HG03060 (cell line): ENCODE results near the gene DUSP19.

Source experiments
- ATAC-seq: cut with Tn5 transposase; IDR thresholded peaks from one replicate; pipeline ENCODE4 v1.9.1; 2021; ENCODE audit warnings: low read depth, moderate number of reproducible peaks; ENCODE audit not compliant: unreplicated experiment

The DUSP19 gene

GRCh38 chr2:183124222-183124956 is 45.8 kb downstream of the DUSP19 start, which contains the start of gene NUP35:
Gene NUP35, plus strand, starts transcription at chr2:183124443. Its CDS starts 15 bp downstream, at chr2:183124458.
- peak; percentile 86 for ATAC-seq

- ATAC-seq = no peak
Measured at GRCh38 chr2:183124957-183125255, 46.4 kb downstream of the DUSP19 start.

- ATAC-seq = no peak
Measured at GRCh38 chr2:183125659-183126341, 47.3 kb downstream of the DUSP19 start.

- ATAC-seq = no peak
Measured at GRCh38 chr2:183126635-183127034, 48.1 kb downstream of the DUSP19 start.

DNA sequence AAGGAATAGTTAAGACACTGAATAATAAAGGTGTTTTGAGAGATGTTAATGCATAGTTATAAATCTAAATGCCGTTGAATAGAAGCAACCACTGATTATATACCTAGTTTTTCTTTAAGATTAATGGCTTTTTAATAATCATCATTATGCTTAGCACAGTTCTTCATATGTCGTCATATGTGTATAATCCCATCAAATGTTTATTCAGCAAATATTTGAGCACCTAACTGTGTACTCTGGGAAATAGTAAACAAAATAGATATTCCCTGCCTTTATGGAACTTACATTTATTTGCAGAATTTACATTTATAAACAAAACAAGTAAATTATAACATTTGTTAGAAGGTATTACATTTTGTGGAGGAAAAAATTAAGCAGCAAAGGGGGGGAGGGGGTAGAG is 55.5 kb downstream of the DUSP19 start:
- ATAC-seq = no peak

DNA sequence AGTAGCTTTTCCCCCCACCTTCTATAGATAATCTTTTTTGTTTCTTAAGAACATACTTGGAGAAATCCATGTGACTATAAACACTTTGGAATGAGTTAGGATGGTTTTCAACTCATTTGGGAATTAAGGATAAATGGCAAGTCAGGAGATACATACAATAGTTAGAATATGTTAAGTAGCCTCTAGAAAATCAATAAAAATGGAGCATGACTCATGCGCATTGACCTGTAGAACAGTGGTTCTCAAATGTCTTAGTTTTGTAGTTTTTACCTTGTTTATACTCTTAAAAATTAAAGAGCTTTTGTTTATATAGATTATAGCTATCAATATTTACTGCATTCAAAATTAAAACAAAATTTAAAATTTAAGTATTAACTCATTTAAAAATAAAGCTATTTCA is 70.4 kb downstream of the DUSP19 start:
- no peak for ATAC-seq

DNA sequence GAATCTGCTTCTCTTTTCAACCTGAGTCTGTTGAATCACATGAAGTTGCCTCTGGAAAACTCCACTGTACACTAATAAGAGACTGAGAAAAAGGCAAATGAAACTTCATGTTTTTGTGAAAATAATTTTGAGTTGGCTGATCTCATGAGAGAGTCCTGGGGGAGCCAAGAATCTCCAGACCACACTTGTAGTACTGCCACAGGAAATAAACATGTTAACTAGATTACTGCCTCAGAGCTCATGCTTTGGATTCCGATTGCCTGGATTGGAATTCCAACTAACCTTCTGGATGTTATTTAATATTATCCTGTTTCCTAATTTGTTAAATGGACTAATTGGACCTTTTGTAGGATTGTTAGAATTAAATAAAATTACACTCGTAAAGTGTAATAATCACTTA is 70.9 kb downstream of the DUSP19 start:
- ATAC-seq = no peak
